C4-2B (cell line): Measurements from ENCODE around the gene TLCD2.

ENCODE experiments used
- CTCF ChIP-seq: fragments of 450-650 bp; conservative IDR thresholded peaks from 2 replicates; pipeline ENCODE4 v1.5.1; 2017; ENCODE audit warnings: mild to moderate bottlenecking
- ZFX ChIP-seq: fragments of 450-650 bp; IDR thresholded peaks from 2 replicates; pipeline ENCODE4 v1.6.1; 2017

- TF ChIP-seq CTCF (no peak), ZFX (no peak)
These were observed 48.6 kb upstream of the TLCD2 start for GRCh38 chr17:1758807-1759206.
